Uterus (tissue), 2 donors: Measurements from ENCODE around the gene DDIT4.

Experiments used
- POLR2A ChIP-seq, 2 donors: fragments of 450-650 bp; IDR thresholded peaks; one replicate each; pipeline ENCODE4 v1.6.1; 2016; ENCODE audit warnings: antibody characterized with exemption in 2 of 2, mild to moderate bottlenecking in 1 of 2, moderate library complexity in 1 of 2
- TF ChIP-seq, protein P1 (sequence below), 4 experiments: fragments of 200-600 bp in 2 of 4; fragments of 450-650 bp in 2 of 4; sonication (generic) in 2 of 4; IDR thresholded peaks; one replicate each; pipeline ENCODE4 v1.5.1; 2016 to 2019; ENCODE audit warnings: antibody characterized with exemption in 4 of 4, mild to moderate bottlenecking in 2 of 4, moderate library complexity in 1 of 4

DNA sequence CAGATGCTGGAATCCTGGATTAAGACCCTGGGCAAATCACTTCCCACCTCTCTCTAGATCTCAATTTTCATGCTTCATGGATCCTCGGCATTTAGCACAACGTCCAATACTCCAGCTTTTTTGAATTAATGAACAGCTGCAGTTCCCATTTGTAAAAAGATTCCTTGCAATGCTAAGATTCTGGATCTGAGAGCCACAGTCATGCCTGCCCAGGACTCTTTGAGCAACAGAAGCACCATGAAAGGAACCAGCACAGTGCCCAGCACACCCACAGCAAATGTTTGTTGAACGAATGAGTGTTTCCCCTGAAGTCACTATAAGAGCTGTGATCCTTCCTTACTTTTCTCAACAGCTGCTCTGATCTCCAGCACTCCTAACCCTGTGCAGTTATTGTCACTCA, 20.8 kb upstream of the DDIT4 start:
- TF ChIP-seq, protein P1, sequence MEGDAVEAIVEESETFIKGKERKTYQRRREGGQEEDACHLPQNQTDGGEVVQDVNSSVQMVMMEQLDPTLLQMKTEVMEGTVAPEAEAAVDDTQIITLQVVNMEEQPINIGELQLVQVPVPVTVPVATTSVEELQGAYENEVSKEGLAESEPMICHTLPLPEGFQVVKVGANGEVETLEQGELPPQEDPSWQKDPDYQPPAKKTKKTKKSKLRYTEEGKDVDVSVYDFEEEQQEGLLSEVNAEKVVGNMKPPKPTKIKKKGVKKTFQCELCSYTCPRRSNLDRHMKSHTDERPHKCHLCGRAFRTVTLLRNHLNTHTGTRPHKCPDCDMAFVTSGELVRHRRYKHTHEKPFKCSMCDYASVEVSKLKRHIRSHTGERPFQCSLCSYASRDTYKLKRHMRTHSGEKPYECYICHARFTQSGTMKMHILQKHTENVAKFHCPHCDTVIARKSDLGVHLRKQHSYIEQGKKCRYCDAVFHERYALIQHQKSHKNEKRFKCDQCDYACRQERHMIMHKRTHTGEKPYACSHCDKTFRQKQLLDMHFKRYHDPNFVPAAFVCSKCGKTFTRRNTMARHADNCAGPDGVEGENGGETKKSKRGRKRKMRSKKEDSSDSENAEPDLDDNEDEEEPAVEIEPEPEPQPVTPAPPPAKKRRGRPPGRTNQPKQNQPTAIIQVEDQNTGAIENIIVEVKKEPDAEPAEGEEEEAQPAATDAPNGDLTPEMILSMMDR (IDR thresholded peaks at IDR 0.05): no peak
- no peak for TF ChIP-seq POLR2A (IDR thresholded peaks at IDR 0.05)
